Mesothelial cell of epicardium (in vitro differentiated cells): ENCODE data around the gene SLC22A15. TPM values are rescaled to one million over a fixed set of nuclear protein-coding genes. Genes with fewer than 3 reads are reported as not detected.

ENCODE experiments used
- DNase-seq, 2 experiments: peaks; one replicate each; pipeline ENCODE4 v3.0.0; 2021; ENCODE audit warnings: low spot score in 2 of 2; ENCODE audit not compliant: unreplicated experiment in 2 of 2
- H3K27ac Mint-ChIP-seq: 2 replicates; pipeline ENCODE4 v1.8.0; 2021; ENCODE audit warnings: mixed read lengths
- H3K27me3 Mint-ChIP-seq: 2 replicates; pipeline ENCODE4 v1.8.0; 2021; ENCODE audit warnings: low read depth, mixed read lengths
- H3K36me3 Mint-ChIP-seq: 2 replicates; pipeline ENCODE4 v1.8.0; 2021; ENCODE audit warnings: mixed read lengths
- H3K4me1 Mint-ChIP-seq: 2 replicates; pipeline ENCODE4 v1.8.0; 2021; ENCODE audit warnings: mixed read lengths
- H3K4me3 Mint-ChIP-seq: 2 replicates; pipeline ENCODE4 v1.8.0; 2021; ENCODE audit warnings: mild to moderate bottlenecking, moderate library complexity, mixed read lengths
- H3K9me3 Mint-ChIP-seq: 2 replicates; pipeline ENCODE4 v1.8.0; 2021; ENCODE audit warnings: mixed read lengths
- CTCF ChIP-seq: fragments of 200-600 bp; sonication (generic); IDR thresholded peaks from one replicate; pipeline ENCODE4 v1.5.0; 2021; ENCODE audit warnings: antibody characterized with exemption; ENCODE audit not compliant: unreplicated experiment
- total RNA-seq: library from RNA; stranded (reverse); gene quantifications from 3 replicates; pipeline ENCODE4 v1.2.1, GENCODE V29; 2021

Gene SLC22A15
- total RNA-seq, 1 donor from 2014 or later, result 10.1 TPM

- H3K4me3 Mint-ChIP-seq, result no peak overlapping the region
- no peaks in the 10 kb centered on the region for H3K9me3 Mint-ChIP-seq
- H3K27me3 Mint-ChIP-seq, result no peaks in the 10 kb centered on the region
- H3K27ac Mint-ChIP-seq, result no peak overlapping the region
- DNase-seq, result no peak
- peaks cover under 1% of the 10 kb centered on the region for H3K4me1 Mint-ChIP-seq
- no peaks in the 10 kb centered on the region for H3K36me3 Mint-ChIP-seq
- no peak for TF ChIP-seq CTCF
These were observed 142.2 kb downstream of the SLC22A15 start for GRCh38 chr1:116118471-116118870.

Other genes with a start within 250 kb of the SLC22A15 start
- 0.09 to 0.24 TPM (median 0.13 TPM) in 3 replicates for gene CASQ2, start 207.8 kb upstream of the SLC22A15 start, total RNA-seq
- 1.6 to 2.0 TPM (median 1.9 TPM) in 3 replicates for gene NHLH2, start 135.4 kb upstream of the SLC22A15 start, total RNA-seq
- gene MAB21L3, start 134.9 kb downstream of the SLC22A15 start, total RNA-seq, result 0.11 to 0.23 TPM (median 0.16 TPM) in 3 replicates